GM12878 (cell line): ENCODE results near the gene ZNF429. TPM values are rescaled to one million over a fixed set of nuclear protein-coding genes. Genes with fewer than 3 reads are reported as not detected.
A peak's percentile ranks its signal among the peaks of the same experiment; 100 is the strongest.

Experiments
- ATAC-seq: fragments of 200-7000 bp; cut with Tn5 transposase; 3 replicates; pipeline ENCODE4 v1.9.1; 2020; ENCODE audit warnings: mild to moderate bottlenecking, moderate library complexity
- BruUV-seq: library from RNA; stranded (reverse); fragments of 400-500 nt; replicated peaks from 2 replicates; lab custom pipeline; 2021; lab: Mats Ljungman, UMichigan
- CTCF ChIA-PET: fragments of 300-600 bp; sonication (Branson Sonifier 250); formaldehyde crosslinking; extraction: SDS; loops from one replicate; lab custom pipeline; 2021; ENCODE audit warnings: inconsistent platforms; lab: Yijun Ruan, JAX
- POLR2A ChIA-PET: fragments of 350-600 bp; formaldehyde crosslinking; extraction: SDS; loops from one replicate; lab custom pipeline; 2021; ENCODE audit warnings: inconsistent platforms; lab: Charles Lee
- RAD21 ChIA-PET: fragments of 300-600 bp; sonication (Branson Sonifier 250); formaldehyde crosslinking; loops from one replicate; lab custom pipeline; 2023; ENCODE audit warnings: antibody characterized with exemption; ENCODE audit not compliant: unreplicated experiment; lab: Charles Lee
- SMC1A ChIA-PET: fragments of 300-600 bp; sonication (Branson Sonifier 250); formaldehyde crosslinking; loops from one replicate; lab custom pipeline; 2023; ENCODE audit not compliant: unreplicated experiment, uncharacterized antibody; lab: Charles Lee
- DNase-seq: peaks from one replicate; pipeline ENCODE4 v3.0.0-alpha.2; 2011; ENCODE audit warnings: low read depth, low spot score
- FAIRE-seq: peaks from 3 replicates; lab custom pipeline; 2011; peaks lifted over from hg19 to GRCh38; lab: Jason Lieb, UNC
- H2AFZ ChIP-seq: 2 replicates; pipeline ENCODE4 v1.6.0; 2011; ENCODE audit warnings: low read depth, low read length, control low read depth; ENCODE audit not compliant: control insufficient read depth
- H3K27ac ChIP-seq: 2 replicates; pipeline ENCODE4 v1.5.1; 2011; ENCODE audit warnings: control low read depth; ENCODE audit not compliant: control insufficient read depth, insufficient read depth
- H3K27me3 ChIP-seq, 2 experiments: replicated peaks in 1 of 2; 2 replicates each; pipeline versions ENCODE4 v1.6.0 to v1.6.1; 2011; ENCODE audit warnings: low read length in 1 of 2; ENCODE audit not compliant: control insufficient read depth in 2 of 2, insufficient read depth in 2 of 2
- H3K36me3 ChIP-seq, 2 experiments: 2 replicates each; pipeline ENCODE4 v1.5.1; 2011; ENCODE audit warnings: low read length in 1 of 2; ENCODE audit not compliant: control insufficient read depth in 2 of 2, insufficient read depth in 2 of 2
- H3K4me1 ChIP-seq: 2 replicates; pipeline ENCODE4 v1.6.1; 2011; ENCODE audit warnings: mild to moderate bottlenecking, low read length, moderate library complexity, mixed read lengths; ENCODE audit not compliant: control insufficient read depth, insufficient read depth
- H3K4me2 ChIP-seq: 2 replicates; pipeline ENCODE4 v1.6.0; 2011; ENCODE audit warnings: control low read depth; ENCODE audit not compliant: control insufficient read depth, insufficient read depth
- H3K4me3 ChIP-seq: fragments of 200-600 bp; sonication (generic); 2 replicates; pipeline ENCODE4 v1.5.1; 2016
- H3K79me2 ChIP-seq: 2 replicates; pipeline ENCODE4 v1.6.0; 2011; ENCODE audit warnings: low read length; ENCODE audit not compliant: control insufficient read depth, insufficient read depth
- H3K9ac ChIP-seq: 2 replicates; pipeline ENCODE4 v1.8.0; 2011; ENCODE audit warnings: low read length, control low read depth, mixed read lengths; ENCODE audit not compliant: control insufficient read depth, insufficient read depth
- H3K9me3 ChIP-seq: replicated peaks from 3 replicates; pipeline ENCODE4 v1.5.1; 2011; ENCODE audit warnings: mild to moderate bottlenecking, low read length; ENCODE audit not compliant: control insufficient read depth, insufficient read depth
- H4K20me1 ChIP-seq: 2 replicates; pipeline ENCODE4 v1.6.0; 2011; ENCODE audit not compliant: control insufficient read depth, insufficient read depth
- EED ChIP-seq: sonication (generic); IDR thresholded peaks from 2 replicates; pipeline ENCODE4 v1.6.1; 2016; ENCODE audit warnings: antibody characterized with exemption, low read depth
- MTA2 ChIP-seq: fragments of 450-650 bp; IDR thresholded peaks from 2 replicates; pipeline ENCODE4 v1.6.1; 2016; ENCODE audit warnings: low read depth, mild to moderate bottlenecking, moderate library complexity
- MYC ChIP-seq: IDR thresholded peaks from 2 replicates; pipeline ENCODE4 v1.6.1; 2011; ENCODE audit warnings: mild to moderate bottlenecking, low read length, moderate library complexity, inconsistent platforms; ENCODE audit not compliant: insufficient read depth, insufficient replicate concordance, insufficient read length, severe bottlenecking
- NFXL1 ChIP-seq: fragments of 450-650 bp; IDR thresholded peaks from 2 replicates; pipeline ENCODE4 v1.6.1; 2017; ENCODE audit warnings: antibody characterized with exemption, mild to moderate bottlenecking, borderline replicate concordance
- NR2C2 ChIP-seq: IDR thresholded peaks from 2 replicates; pipeline ENCODE4 v1.6.1; 2011; ENCODE audit warnings: borderline replicate concordance, low read depth; ENCODE audit not compliant: control insufficient read depth, insufficient read length
- PML ChIP-seq: IDR thresholded peaks from 2 replicates; pipeline ENCODE4 v1.6.1; 2012; ENCODE audit warnings: low read length, inconsistent platforms
- RCOR1 ChIP-seq: conservative IDR thresholded peaks from 2 replicates; pipeline ENCODE4 v1.6.1; 2012; ENCODE audit warnings: low read depth, low read length, improper control_type of control experiment
- SIN3A ChIP-seq: IDR thresholded peaks from 2 replicates; pipeline ENCODE4 v1.6.1; 2012; ENCODE audit warnings: low read depth, low read length, improper control_type of control experiment
- SREBF1 ChIP-seq: IDR thresholded peaks from 2 replicates; pipeline ENCODE4 v1.6.1; 2012; ENCODE audit warnings: mild to moderate bottlenecking, low read length
- STAT1 ChIP-seq: fragments of 450-650 bp; conservative IDR thresholded peaks from 2 replicates; pipeline ENCODE4 v1.6.1; 2014; ENCODE audit warnings: antibody characterized with exemption, mild to moderate bottlenecking
- SUZ12 ChIP-seq: fragments of 200-600 bp; sonication (generic); IDR thresholded peaks from one replicate; pipeline ENCODE4 v1.6.1; 2018; ENCODE audit warnings: antibody characterized with exemption, mild to moderate bottlenecking; ENCODE audit not compliant: unreplicated experiment
- ZNF274 ChIP-seq: IDR thresholded peaks from one replicate; pipeline ENCODE4 v1.8.0; 2011; ENCODE audit not compliant: insufficient read length, insufficient read depth
- ZSCAN29 ChIP-seq: fragments of 450-650 bp; IDR thresholded peaks from 2 replicates; pipeline ENCODE4 v1.6.1; 2017; ENCODE audit warnings: mild to moderate bottlenecking, moderate library complexity
- in situ Hi-C: fragments of 300-500 bp; cut with MboI; formaldehyde crosslinking; loops from 9 replicates; pipeline ENCODE4 v1.14.3; 2018; ENCODE audit warnings: mixed read lengths
- intact Hi-C: fragments of 100-400 bp; cut with micrococcal nuclease; formaldehyde crosslinking; loops from one replicate; pipeline ENCODE4 v1.14.2; 2022; ENCODE audit not compliant: unreplicated experiment
- polyA plus RNA-seq, 11 experiments: library from polyadenylated mRNA; depleted of rRNA in 4 of 11; unstranded in 6 of 11; stranded (reverse) in 5 of 11; fragments of >200 nt; fragmentation: Nextera tagmentation in 4 of 11; fragmentation: Illumina TruSeq in 1 of 11; extraction: Ambion mirVana in 4 of 11; extraction: Trizol in 1 of 11; gene quantifications; 1 replicate in 1 of 11; 2 replicates in 10 of 11; pipeline versions ENCODE4 v1.2.1 to v1.2.3, GENCODE V29; 2011 to 2016; ENCODE audit warnings: inconsistent platforms in 2 of 11, missing spikeins in 2 of 11, low read depth in 1 of 11
- total RNA-seq, 4 experiments: library from RNA; depleted of rRNA in 3 of 4; stranded (reverse); fragments of >200 nt in 3 of 4; fragmentation: Illumina TruSeq in 1 of 4; extraction: Trizol in 1 of 4; gene quantifications; 2 replicates each; pipeline versions ENCODE4 v1.2.1 to v1.2.3, GENCODE V29; 2013 to 2021
- TF ChIP-seq, protein P1 (sequence below): fragments of 450-650 bp; IDR thresholded peaks from 2 replicates; pipeline ENCODE4 v1.6.1; 2016; ENCODE audit warnings: mild to moderate bottlenecking, moderate library complexity, borderline replicate concordance
- TF ChIP-seq, protein P2 (sequence below): fragments of 450-650 bp; IDR thresholded peaks from 2 replicates; pipeline ENCODE4 v1.6.1; 2017; ENCODE audit warnings: mild to moderate bottlenecking, moderate library complexity

ZNF429 gene
- total and polyA plus RNA-seq, 10 of the 15 experiments (the other 5 are each of a cell fraction or from before 2014, with no cell fraction given), result 1.4 to 4.3 (median 2.8) TPM

DNA sequence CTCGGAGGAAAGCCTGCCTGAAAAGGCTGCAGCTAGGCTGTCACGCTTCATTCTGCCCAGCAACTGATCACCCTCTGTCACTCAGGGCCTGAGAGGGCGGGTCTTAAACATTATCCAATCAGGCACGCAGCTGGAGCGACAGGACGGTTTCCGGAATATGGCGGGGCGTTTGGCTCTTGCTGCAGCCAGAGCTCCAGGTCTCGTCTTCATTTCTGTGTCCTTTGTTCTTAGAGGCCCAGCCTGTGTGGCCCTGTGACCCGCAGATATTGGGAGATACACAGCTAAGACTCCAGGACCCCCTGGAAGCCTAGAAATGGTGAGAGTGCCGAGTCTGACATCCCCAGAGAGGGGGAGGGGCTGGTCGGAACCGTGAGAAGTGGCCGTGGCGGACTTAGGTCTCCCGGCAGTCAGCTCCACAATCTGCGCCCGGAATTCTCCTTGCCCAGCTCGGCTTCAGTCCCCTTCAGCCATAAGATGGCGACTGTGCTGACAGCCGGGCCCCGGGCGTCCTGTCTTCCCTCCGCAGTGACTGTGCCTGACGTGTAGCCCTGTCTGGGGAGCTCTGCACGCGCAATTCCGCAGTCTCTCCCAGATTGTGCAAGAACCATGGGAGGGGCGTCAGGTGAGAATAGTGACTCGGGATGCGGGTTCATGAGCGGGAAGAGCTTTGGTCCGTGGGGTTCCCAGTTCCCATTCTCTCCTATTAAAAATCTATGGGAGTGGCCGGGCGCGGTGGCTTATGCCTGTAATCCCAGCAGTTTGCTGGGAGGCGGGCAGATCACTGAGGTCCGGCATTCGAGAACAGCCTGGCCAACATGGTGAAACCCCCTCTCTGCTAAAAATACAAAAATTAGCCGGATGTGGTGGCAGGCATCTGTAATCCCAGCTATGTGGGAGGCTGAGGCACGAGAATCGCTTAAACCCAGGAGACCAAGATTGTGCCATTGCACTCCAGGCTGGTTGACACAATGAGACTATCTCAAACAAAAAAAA, at the start of gene ZNF429 (continued):
- TF ChIP-seq, protein P1, sequence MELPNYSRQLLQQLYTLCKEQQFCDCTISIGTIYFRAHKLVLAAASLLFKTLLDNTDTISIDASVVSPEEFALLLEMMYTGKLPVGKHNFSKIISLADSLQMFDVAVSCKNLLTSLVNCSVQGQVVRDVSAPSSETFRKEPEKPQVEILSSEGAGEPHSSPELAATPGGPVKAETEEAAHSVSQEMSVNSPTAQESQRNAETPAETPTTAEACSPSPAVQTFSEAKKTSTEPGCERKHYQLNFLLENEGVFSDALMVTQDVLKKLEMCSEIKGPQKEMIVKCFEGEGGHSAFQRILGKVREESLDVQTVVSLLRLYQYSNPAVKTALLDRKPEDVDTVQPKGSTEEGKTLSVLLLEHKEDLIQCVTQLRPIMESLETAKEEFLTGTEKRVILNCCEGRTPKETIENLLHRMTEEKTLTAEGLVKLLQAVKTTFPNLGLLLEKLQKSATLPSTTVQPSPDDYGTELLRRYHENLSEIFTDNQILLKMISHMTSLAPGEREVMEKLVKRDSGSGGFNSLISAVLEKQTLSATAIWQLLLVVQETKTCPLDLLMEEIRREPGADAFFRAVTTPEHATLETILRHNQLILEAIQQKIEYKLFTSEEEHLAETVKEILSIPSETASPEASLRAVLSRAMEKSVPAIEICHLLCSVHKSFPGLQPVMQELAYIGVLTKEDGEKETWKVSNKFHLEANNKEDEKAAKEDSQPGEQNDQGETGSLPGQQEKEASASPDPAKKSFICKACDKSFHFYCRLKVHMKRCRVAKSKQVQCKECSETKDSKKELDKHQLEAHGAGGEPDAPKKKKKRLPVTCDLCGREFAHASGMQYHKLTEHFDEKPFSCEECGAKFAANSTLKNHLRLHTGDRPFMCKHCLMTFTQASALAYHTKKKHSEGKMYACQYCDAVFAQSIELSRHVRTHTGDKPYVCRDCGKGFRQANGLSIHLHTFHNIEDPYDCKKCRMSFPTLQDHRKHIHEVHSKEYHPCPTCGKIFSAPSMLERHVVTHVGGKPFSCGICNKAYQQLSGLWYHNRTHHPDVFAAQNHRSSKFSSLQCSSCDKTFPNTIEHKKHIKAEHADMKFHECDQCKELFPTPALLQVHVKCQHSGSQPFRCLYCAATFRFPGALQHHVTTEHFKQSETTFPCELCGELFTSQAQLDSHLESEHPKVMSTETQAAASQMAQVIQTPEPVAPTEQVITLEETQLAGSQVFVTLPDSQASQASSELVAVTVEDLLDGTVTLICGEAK, result no peak
- no peak for TF ChIP-seq STAT1
- no peak for TF ChIP-seq MYC
- no peak for TF ChIP-seq SREBF1
- TF ChIP-seq EED, result no peak
- TF ChIP-seq PML, result 0 out of 2 replicates have a peak, but pooled peaks have one; percentile 32

DNA sequence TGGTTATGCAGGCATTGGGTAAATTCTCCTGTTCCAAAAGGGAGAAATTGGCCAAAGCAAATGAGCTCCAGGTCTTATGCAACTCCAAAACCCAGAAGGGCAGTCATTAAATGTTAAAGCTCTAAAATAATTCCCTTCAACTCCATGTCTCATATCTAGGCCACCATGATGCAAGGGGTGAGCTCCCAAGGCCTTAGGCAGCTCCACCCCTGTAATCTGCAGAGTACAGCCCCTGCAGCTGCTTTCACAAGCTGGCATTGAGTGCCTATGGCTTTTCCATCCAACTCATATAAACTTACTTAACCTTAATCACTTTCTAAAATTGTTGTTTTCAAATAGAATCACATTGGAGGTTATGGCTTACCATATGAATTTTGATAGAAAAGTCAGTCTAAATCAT, 44.7 kb upstream of the ZNF429 start:
- Histone ChIP-seq H4K20me1 (no peaks in the 10 kb centered on the region), H3K9ac (no peak overlapping the region), H3K27ac (no peak overlapping the region), H3K9me3 (no peaks in the 10 kb centered on the region; the same call in 2 of the 3 replicates), H3K36me3 (no peaks in the 10 kb centered on the region), H3K79me2 (no peaks in the 10 kb centered on the region), H3K4me1 (no peaks in the 10 kb centered on the region), H3K4me3 (no peak overlapping the region), H3K27me3 (no peaks in the 10 kb centered on the region), H2AFZ (no peak overlapping the region), H3K4me2 (no peak overlapping the region)
- no TSS peak for BruUV-seq
- CTCF ChIA-PET, result no interaction called here
- RAD21 ChIA-PET, result no interaction called here
- DNase-seq, result no peak
- ATAC-seq, result no peak
- no peak for FAIRE-seq
- intact Hi-C loops, result no loop called here
- in situ Hi-C loops, result no loop called here
- POLR2A ChIA-PET, result no interaction called here
- SMC1A ChIA-PET, result no interaction called here
- TF ChIP-seq NR2C2 (no peak), ZNF274 (no peak), RCOR1 (no peak), SIN3A (no peak), MTA2 (no peak), SUZ12 (no peak), ZSCAN29 (no peak), NFXL1 (no peak), STAT1 (no peak)
- TF ChIP-seq, protein P2, sequence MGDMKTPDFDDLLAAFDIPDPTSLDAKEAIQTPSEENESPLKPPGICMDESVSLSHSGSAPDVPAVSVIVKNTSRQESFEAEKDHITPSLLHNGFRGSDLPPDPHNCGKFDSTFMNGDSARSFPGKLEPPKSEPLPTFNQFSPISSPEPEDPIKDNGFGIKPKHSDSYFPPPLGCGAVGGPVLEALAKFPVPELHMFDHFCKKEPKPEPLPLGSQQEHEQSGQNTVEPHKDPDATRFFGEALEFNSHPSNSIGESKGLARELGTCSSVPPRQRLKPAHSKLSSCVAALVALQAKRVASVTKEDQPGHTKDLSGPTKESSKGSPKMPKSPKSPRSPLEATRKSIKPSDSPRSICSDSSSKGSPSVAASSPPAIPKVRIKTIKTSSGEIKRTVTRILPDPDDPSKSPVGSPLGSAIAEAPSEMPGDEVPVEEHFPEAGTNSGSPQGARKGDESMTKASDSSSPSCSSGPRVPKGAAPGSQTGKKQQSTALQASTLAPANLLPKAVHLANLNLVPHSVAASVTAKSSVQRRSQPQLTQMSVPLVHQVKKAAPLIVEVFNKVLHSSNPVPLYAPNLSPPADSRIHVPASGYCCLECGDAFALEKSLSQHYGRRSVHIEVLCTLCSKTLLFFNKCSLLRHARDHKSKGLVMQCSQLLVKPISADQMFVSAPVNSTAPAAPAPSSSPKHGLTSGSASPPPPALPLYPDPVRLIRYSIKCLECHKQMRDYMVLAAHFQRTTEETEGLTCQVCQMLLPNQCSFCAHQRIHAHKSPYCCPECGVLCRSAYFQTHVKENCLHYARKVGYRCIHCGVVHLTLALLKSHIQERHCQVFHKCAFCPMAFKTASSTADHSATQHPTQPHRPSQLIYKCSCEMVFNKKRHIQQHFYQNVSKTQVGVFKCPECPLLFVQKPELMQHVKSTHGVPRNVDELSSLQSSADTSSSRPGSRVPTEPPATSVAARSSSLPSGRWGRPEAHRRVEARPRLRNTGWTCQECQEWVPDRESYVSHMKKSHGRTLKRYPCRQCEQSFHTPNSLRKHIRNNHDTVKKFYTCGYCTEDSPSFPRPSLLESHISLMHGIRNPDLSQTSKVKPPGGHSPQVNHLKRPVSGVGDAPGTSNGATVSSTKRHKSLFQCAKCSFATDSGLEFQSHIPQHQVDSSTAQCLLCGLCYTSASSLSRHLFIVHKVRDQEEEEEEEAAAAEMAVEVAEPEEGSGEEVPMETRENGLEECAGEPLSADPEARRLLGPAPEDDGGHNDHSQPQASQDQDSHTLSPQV, result no peak
